OCI-LY7 (cell line): ENCODE measurements around the gene PPID.

Experiments
- EZH2phosphoT487 ChIP-seq: fragments of 200-600 bp; sonication (generic); IDR thresholded peaks from 2 replicates; pipeline ENCODE4 v1.6.1; 2018; ENCODE audit warnings: low read depth, borderline replicate concordance, mild to moderate bottlenecking, mixed run types, antibody characterized with exemption, low read length, moderate library complexity, mixed read lengths
- TF ChIP-seq, protein P1 (sequence below): fragments of 200-600 bp; sonication (generic); conservative IDR thresholded peaks from 2 replicates; pipeline ENCODE4 v1.5.1; 2014; ENCODE audit warnings: mild to moderate bottlenecking, antibody characterized with exemption, low read length, moderate library complexity, mixed read lengths

DNA sequence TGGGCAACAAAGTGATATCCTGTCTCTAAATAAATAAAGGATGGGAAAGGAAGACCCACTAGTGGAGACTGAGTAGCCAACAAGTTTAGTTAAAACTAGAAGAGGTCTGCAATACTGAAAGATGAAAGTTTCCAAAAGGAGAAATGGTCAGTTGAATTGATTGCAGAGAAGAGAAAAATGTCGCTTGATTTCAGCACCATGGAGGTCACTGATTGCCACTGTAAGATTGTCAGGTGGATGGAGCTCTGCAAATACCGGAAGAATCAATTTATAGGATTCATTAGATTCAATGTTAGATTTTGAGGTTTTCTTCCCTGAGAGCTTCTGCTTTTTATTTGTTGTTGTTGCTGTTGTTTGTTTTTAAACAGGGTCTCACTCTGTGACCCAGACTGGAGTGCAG, 40.3 kb upstream of the PPID start:
- TF ChIP-seq EZH2phosphoT487, result no peak
- TF ChIP-seq, protein P1, sequence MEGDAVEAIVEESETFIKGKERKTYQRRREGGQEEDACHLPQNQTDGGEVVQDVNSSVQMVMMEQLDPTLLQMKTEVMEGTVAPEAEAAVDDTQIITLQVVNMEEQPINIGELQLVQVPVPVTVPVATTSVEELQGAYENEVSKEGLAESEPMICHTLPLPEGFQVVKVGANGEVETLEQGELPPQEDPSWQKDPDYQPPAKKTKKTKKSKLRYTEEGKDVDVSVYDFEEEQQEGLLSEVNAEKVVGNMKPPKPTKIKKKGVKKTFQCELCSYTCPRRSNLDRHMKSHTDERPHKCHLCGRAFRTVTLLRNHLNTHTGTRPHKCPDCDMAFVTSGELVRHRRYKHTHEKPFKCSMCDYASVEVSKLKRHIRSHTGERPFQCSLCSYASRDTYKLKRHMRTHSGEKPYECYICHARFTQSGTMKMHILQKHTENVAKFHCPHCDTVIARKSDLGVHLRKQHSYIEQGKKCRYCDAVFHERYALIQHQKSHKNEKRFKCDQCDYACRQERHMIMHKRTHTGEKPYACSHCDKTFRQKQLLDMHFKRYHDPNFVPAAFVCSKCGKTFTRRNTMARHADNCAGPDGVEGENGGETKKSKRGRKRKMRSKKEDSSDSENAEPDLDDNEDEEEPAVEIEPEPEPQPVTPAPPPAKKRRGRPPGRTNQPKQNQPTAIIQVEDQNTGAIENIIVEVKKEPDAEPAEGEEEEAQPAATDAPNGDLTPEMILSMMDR, result no peak
